HG03103 (cell line): ENCODE results near the gene CST11.
"Not testable (repeated sequence)": the region's sequence is repeated elsewhere in the genome, so short reads cannot be mapped to it uniquely, and the experiment has no call there.

Experiments used
- ATAC-seq: cut with Tn5 transposase; IDR thresholded peaks from one replicate; pipeline ENCODE4 v1.9.1; 2021; ENCODE audit warnings: low read depth; ENCODE audit not compliant: unreplicated experiment

Gene CST11

GRCh38 chr20:23452776-23453175 lies at the start of gene CST11:
Gene CST11, minus strand, starts transcription at chr20:23452876. Its CDS starts 65 bp downstream, at chr20:23452811.
- no peak for ATAC-seq

DNA sequence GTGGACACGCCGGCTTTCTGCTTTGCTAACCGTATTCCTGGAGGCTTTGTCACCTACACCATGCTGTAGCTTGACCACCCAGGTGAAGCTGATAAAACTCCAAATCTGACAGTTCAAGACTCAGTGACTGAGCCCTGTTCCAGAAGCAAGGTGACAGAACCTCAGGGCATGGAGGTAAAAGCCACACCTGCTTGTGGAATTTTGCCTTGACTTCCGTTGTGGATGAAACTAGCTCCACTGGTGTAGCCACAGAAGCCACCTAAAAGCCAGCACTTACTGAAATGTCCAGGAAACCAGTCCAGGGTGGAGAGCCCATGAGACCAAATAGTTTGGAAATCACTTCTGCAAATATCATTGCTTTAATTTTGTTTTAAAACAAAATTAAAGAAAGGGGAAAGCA lies 49.2 kb upstream of the CST11 start:
- ATAC-seq: no peak

- ATAC-seq: no peak
Observed at GRCh38 chr20:23497536-23497935, 44.9 kb upstream of the CST11 start.

GRCh38 chr20:23493172-23493772 lies 40.6 kb upstream of the CST11 start:
- no peak for ATAC-seq

- ATAC-seq: no peak
Observed at GRCh38 chr20:23492292-23492691, 39.6 kb upstream of the CST11 start.

DNA sequence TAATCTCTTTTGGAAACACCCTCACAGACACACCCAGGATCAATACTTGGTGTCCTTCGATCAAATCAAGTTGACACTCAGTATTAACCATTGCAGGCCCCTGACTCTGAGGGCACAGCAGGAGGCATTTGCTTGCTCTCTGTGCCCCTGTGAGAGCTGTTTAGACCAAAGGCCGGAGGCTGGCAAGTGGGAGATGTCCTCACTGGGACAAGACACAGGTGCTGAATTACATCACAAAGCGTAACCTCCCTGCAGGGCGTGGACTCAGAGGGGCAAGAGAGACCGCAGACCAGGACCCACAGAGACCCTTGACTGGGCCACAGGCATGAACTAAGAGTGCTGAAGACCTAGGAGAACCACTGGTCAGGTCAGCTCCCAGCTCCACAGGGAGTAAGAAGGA lies 38.1 kb upstream of the CST11 start, which contains the start of gene CST8:
CST8 (plus strand) TSS at position 301 of the 400 bp plus-strand sequence. CDS start 551 bp downstream, outside the sequence.
- ATAC-seq: no peak

- no peak for ATAC-seq
Observed at GRCh38 chr20:23488996-23489395, 36.3 kb upstream of the CST11 start.

GRCh38 chr20:23488470-23488869 lies 35.8 kb upstream of the CST11 start:
- no peak for ATAC-seq

DNA sequence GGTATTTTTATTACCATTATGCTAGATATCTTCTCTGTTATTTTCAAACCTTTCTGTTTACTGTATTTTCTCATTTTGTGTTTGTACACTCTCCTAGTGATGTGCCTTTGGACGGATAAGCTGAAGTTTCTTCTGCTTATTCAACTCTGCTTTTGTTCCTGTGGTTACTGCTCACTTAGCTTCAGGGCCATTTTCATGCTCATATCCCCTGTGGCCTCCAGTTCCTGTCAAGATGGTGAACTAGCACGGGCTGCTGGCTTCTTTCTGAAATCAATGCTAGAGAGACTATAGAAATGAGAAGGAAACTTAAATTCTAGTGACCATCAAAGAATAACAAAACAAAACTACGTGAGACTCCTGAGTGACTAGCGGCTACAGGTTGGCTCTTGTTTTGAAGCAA lies 31.4 kb upstream of the CST11 start:
- ATAC-seq: peak; percentile 65

DNA sequence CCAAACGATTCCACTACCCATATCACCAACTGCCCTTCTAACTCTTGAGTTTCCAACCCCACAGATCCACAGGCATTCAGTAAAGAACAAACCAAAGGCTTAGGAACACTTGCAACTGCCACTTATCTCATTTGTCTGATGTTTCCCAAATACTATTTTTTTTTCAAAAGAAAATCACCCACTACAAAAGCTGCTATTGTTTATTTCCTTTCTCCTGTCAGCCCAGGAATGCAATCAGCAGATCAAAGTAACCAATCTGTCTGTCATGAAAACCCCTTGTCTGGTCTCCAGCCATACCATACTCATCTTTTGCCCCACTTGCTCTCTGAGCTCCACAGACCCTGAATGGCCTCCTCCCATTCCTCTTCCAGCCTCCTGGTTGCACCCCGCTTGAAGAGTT lies 29.5 kb upstream of the CST11 start:
- ATAC-seq: no peak

DNA sequence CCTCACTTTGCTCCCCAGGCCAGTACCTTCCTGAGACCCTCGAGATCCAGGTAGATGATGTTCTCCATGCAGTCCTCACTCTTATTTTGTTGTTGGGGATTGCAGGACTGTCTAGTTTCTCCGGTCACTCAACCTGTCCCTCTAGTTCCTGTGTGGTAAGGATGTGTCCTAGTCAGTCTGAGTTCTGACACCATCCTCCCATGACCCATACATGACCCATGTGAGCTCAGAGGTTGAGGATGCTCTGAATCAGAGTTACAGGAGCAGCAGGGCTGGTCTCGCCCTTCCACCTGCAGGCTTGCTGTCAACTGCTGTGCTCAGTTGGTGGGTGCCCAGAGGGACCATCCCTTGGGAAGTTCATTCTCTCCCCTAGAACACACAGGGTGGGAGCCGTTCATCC lies 26.4 kb upstream of the CST11 start:
- ATAC-seq: no peak

GRCh38 chr20:23477223-23477622 lies 24.5 kb upstream of the CST11 start:
- ATAC-seq: no peak

- ATAC-seq: no peak
Observed at GRCh38 chr20:23476015-23476754, 23.5 kb upstream of the CST11 start.

DNA sequence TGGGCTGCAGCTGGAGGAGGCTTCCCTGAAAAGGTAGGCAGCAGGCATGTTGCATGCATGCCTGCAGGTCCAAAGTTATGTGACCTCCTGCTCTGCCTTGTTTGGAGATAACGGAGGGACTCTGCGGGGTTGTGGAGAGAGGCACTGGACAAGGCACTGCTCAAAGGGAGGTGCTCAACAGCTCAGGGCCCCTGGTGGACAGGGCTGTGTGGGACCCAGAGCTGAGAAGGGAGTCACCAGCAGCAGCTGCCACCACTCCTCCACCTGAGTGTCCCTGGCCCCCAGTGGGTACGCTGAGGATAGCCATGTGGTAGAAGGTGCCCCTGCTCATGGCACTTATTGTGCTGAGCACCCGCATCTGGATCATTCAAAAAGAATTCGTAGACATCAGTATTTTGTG lies 22.7 kb upstream of the CST11 start:
- ATAC-seq: no peak

DNA sequence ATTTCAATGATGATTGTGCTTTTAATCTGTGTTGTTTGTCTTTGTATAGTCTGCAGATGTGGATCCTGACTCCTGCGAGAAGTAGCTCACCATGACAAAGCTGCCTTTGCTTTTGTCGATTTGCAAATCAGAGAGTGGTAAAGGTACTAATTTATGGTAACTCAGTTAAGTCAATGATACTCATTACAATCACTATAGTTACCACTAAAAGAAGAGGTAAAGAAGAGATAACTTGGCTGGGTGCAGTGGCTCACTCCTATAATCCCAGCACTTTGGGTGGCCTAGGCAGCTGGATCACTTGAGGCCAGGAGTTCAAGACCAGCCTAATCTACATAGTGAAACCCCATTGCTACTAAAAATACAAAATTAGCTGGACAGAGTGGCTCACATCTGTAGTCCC lies 20.6 kb upstream of the CST11 start:
- ATAC-seq: not testable (repeated sequence)

- ATAC-seq: not testable (repeated sequence)
Observed at GRCh38 chr20:23472306-23472705, 19.6 kb upstream of the CST11 start.

- ATAC-seq: not testable (repeated sequence)
Observed at GRCh38 chr20:23466961-23467360, 14.3 kb upstream of the CST11 start.

DNA sequence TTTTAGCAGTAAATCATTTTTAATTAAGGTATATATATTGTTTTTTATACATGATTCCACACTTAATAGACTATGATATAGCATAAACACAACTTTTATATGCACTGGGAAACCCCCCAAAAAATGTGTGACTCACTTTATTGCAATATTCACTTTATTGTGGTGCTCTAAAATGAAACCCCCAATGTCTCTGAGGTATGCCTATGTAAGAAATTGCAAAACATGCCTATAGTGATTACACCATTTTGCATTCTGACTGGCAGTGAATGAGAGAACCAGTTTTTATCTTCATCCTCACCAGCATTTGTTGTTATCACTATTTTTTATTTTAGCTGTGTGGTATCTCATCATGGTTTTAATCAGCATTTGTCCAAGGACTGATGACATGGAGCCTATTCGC lies 8.5 kb upstream of the CST11 start:
- no peak for ATAC-seq

- ATAC-seq: no peak
Observed at GRCh38 chr20:23459461-23460150, 6.9 kb upstream of the CST11 start.

DNA sequence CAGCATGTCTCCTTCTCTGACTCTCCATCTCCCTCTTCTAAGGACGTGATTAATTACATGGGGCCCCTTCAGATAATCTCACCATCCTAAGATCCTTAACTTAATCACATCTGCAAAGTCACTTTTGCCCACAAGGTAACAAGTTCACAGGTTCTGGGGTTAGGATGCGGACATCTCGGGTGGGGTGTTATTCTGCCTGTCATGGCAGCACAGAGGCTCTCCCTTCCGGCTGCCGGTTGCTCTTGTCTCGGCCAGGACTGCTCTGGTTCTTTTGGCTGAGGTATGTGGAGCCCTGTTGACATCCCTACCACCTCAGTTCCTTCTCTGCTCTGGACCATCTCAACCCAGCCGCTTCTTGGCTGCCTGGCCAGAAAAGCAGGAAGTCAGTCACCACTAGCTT lies 4.2 kb upstream of the CST11 start:
- ATAC-seq: no peak

- ATAC-seq: no peak
Observed at GRCh38 chr20:23456409-23456808, 3.7 kb upstream of the CST11 start.

GRCh38 chr20:23455639-23456038 lies 3.0 kb upstream of the CST11 start:
- no peak for ATAC-seq
